ENCODE measurements around the gene TNFRSF8. TPM values are rescaled to one million over a fixed set of nuclear protein-coding genes. Genes with fewer than 3 reads are reported as not detected.

The TNFRSF8 gene
- total and polyA plus RNA-seq, 9 donors, result 0.17 to 10.9 (median 0.45) TPM

GRCh38 chr1:12177999-12178441, 114.9 kb downstream of the TNFRSF8 start:
- peak in 2 of 5 donors; percentile 60 to 61 for DNase-seq
- Histone ChIP-seq H3K27ac (no peak overlapping the region), H3K4me3 (no peak overlapping the region), H3K36me3 (no peaks in the 10 kb centered on the region), H3K27me3 (no peaks in the 10 kb centered on the region), H3K4me1 (ENCODE audit: insufficient read depth) (peaks cover 4% of the 10 kb centered on the region), H3K9me3 (no peaks in the 10 kb centered on the region)
- TF ChIP-seq EP300 (IDR thresholded peaks at IDR 0.05) (no peak), CTCF (IDR thresholded peaks at IDR 0.05) (no peak), POLR2A (IDR thresholded peaks at IDR 0.05) (no peak)
- 52 to 57% (median 53%) methylated on average over 14 of the region's 14 CpGs for WGBS, 3 donors
- intact Hi-C loops (cut with DNase I), result no loop called here

- DNase-seq, result no peak
- H3K36me3 ChIP-seq, result no peaks in the 10 kb centered on the region
- no peaks in the 10 kb centered on the region for H3K9me3 ChIP-seq
- no peak for TF ChIP-seq EP300 (IDR thresholded peaks at IDR 0.05)
- no peak for TF ChIP-seq CTCF (IDR thresholded peaks at IDR 0.05)
- no peak for TF ChIP-seq POLR2A (IDR thresholded peaks at IDR 0.05)
- 63 to 70% (median 68%) methylated on average over 11 of the region's 11 CpGs for WGBS, 3 donors
- intact Hi-C loops (cut with DNase I), result no loop called here
- H3K27ac ChIP-seq, result no peak overlapping the region
- no peaks in the 10 kb centered on the region for H3K27me3 ChIP-seq
- H3K4me1 ChIP-seq (ENCODE audit: insufficient read depth), result peaks cover 4% of the 10 kb centered on the region
- no peak overlapping the region for H3K4me3 ChIP-seq
These were observed 115.4 kb downstream of the TNFRSF8 start for GRCh38 chr1:12178511-12178910.

- WGBS, 3 donors, result 74 to 85% (median 77%) methylated on average over 17 of the region's 17 CpGs
- Histone ChIP-seq H3K4me3 (no peak overlapping the region), H3K9me3 (no peaks in the 10 kb centered on the region), H3K27ac (no peak overlapping the region), H3K4me1 (ENCODE audit: insufficient read depth) (peaks cover 5% of the 10 kb centered on the region), H3K36me3 (no peaks in the 10 kb centered on the region), H3K27me3 (no peaks in the 10 kb centered on the region)
- no peak for DNase-seq
- intact Hi-C loops (cut with DNase I), result no loop called here
- TF ChIP-seq POLR2A (IDR thresholded peaks at IDR 0.05), result no peak
- TF ChIP-seq CTCF (IDR thresholded peaks at IDR 0.05), result no peak
- TF ChIP-seq EP300 (IDR thresholded peaks at IDR 0.05), result no peak
These were observed 116.0 kb downstream of the TNFRSF8 start for GRCh38 chr1:12179111-12179519.

GRCh38 chr1:12179676-12180075, 116.6 kb downstream of the TNFRSF8 start:
- TF ChIP-seq EP300 (IDR thresholded peaks at IDR 0.05) (no peak), CTCF (IDR thresholded peaks at IDR 0.05) (no peak), POLR2A (IDR thresholded peaks at IDR 0.05) (no peak)
- intact Hi-C loops (cut with DNase I), result no loop called here

More at GRCh38 chr1:12179676-12180075, 116.6 kb downstream of the TNFRSF8 start:
- H3K4me3 ChIP-seq, result no peak overlapping the region
- H3K9me3 ChIP-seq, result no peaks in the 10 kb centered on the region
- peaks cover 7% of the 10 kb centered on the region for H3K4me1 ChIP-seq (ENCODE audit: insufficient read depth)
- no peaks in the 10 kb centered on the region for H3K36me3 ChIP-seq
- no peaks in the 10 kb centered on the region for H3K27me3 ChIP-seq
- 93 to 94% (median 93%) methylated on average over 8 of the region's 8 CpGs for WGBS, 3 donors
- H3K27ac ChIP-seq, result no peak overlapping the region
- no peak for DNase-seq
